Measurements from ENCODE around the gene PDF.
"Not testable (repeated sequence)": the region's sequence is repeated elsewhere in the genome, so short reads cannot be mapped to it uniquely, and the experiment has no call there.

Gene PDF

DNA sequence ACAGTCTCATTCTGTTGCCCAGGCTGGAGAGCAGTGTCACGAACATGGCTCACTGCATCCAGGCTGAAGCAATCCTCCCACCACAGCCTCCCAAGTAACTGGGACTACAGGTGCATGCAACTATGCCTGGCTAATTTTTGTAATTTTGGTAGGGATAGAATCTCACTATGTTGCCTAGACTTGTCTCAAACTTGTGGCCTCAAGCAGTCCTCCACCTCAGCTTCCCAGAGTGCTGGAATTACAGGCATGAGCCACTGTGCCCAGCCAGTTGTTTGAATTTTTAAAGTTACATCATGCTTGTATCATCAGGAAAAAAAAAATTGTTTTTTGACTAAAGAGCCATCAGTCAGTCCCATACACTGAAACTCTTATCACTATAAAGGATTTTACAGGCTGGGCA, 36.3 kb downstream of the PDF start:
- H3K36me3 ChIP-seq (ENCODE audit: control insufficient read depth, insufficient read depth, low read length): no peaks in the 10 kb centered on the region; the same call in 1 of the 2 replicates
- no peak for DNase-seq (ENCODE audit: extremely low read depth, insufficient read length)
- no peaks in the 10 kb centered on the region for H3K27me3 ChIP-seq (replicated peaks; ENCODE audit: control insufficient read depth, insufficient read depth, low read length)
- H3K4me3 ChIP-seq (replicated peaks; ENCODE audit: low read depth, low read length): no peak overlapping the region
- TF ChIP-seq, protein P1, sequence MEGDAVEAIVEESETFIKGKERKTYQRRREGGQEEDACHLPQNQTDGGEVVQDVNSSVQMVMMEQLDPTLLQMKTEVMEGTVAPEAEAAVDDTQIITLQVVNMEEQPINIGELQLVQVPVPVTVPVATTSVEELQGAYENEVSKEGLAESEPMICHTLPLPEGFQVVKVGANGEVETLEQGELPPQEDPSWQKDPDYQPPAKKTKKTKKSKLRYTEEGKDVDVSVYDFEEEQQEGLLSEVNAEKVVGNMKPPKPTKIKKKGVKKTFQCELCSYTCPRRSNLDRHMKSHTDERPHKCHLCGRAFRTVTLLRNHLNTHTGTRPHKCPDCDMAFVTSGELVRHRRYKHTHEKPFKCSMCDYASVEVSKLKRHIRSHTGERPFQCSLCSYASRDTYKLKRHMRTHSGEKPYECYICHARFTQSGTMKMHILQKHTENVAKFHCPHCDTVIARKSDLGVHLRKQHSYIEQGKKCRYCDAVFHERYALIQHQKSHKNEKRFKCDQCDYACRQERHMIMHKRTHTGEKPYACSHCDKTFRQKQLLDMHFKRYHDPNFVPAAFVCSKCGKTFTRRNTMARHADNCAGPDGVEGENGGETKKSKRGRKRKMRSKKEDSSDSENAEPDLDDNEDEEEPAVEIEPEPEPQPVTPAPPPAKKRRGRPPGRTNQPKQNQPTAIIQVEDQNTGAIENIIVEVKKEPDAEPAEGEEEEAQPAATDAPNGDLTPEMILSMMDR (IDR thresholded peaks at IDR 0.05; ENCODE audit: insufficient read depth, low read length, poor library complexity, severe bottlenecking): no peak

DNA sequence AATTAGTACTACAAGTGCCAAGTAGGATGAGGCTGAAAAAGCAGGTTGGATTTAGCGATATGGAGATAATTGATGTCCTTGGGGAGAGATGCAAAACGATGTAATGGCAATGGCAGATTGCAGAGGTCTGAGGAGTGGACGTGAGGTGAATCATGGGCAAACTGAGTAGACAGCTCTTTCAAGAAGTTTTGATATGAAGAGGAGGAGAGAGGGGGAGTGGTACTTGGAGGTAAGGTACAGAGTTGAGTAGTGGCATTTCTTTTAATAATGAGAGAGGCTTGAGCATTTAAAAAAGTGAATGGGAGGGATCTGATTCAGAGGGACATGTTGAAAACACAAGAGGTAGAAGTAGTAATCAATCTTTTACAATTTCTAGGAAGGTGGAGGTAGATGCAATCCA, 37.0 kb downstream of the PDF start:
- no peak for DNase-seq (ENCODE audit: extremely low read depth, insufficient read length)
- Histone ChIP-seq H3K4me3 (replicated peaks; ENCODE audit: low read depth, low read length) (no peak overlapping the region), H3K27me3 (replicated peaks; ENCODE audit: control insufficient read depth, insufficient read depth, low read length) (no peaks in the 10 kb centered on the region), H3K36me3 (ENCODE audit: control insufficient read depth, insufficient read depth, low read length) (no peaks in the 10 kb centered on the region; the same call in 1 of the 2 replicates)
- TF ChIP-seq, protein P1 (IDR thresholded peaks at IDR 0.05; ENCODE audit: insufficient read depth, low read length, poor library complexity, severe bottlenecking): no peak

DNA sequence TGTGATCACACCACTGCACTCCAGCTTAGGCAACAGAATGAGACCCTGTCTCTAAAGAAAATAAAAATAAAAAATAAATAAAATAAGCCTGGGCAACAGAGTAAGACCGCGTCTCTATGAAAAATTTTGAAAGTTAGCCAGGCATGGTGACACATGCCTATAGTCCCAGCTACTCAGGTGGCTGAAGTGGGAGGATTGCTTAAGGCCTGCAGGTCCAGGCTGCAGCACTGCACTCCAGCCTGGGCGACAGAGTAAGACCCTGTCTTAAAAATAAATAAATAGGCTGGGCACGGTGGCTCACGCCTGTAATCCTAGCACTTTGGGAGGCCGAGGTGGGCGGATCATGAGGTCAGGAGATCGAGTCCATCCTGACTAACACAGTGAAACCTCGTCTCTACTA, 38.7 kb downstream of the PDF start:
- not testable (repeated sequence) for H3K4me3 ChIP-seq (replicated peaks; ENCODE audit: low read depth, low read length); H3K27me3 ChIP-seq (replicated peaks; ENCODE audit: control insufficient read depth, insufficient read depth, low read length); H3K36me3 ChIP-seq (ENCODE audit: control insufficient read depth, insufficient read depth, low read length); DNase-seq (ENCODE audit: extremely low read depth, insufficient read length)

DNA sequence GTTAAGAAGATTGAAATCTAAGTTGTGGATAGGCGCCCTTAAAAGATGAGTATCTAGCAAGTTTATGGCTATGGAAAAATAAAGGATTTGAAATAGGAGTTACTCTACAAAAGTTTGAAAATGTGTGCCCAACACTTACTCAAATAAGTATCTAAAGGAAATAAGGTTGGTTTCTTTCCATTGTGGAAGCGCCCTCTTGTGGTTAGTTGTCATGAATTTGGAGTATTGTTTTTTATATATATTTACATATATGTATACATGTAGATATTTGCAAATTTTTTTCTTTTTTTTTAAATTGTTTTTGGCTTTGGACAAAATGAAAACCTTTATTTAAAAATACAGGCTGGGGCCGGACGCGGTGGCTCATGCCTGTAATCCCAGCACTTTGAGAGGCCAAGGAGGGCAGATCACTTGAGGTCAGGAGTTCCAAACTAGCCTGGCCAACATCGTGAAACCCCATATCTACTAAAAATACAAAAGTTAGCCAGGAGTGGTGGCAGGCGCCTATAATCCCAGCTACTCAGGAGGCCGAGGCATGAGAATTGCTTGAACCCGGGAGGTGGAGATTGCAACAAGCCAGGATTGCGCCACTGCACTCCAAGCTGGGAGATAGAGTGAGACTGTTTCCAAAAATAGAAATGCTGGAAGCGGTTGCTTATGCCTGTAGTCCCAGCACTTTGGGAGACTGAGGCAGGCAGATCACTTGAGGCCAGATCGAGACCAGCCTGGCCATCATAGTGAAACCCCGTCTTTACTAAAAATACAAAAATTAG, 43.3 kb downstream of the PDF start:
- TF ChIP-seq, protein P1 (IDR thresholded peaks at IDR 0.05; ENCODE audit: insufficient read depth, low read length, poor library complexity, severe bottlenecking): peak; percentile 43
- DNase-seq (ENCODE audit: extremely low read depth, insufficient read length): no peak
- H3K36me3 ChIP-seq (ENCODE audit: control insufficient read depth, insufficient read depth, low read length): no peaks in the 10 kb centered on the region; the same call in 1 of the 2 replicates
- no peaks in the 10 kb centered on the region for H3K27me3 ChIP-seq (replicated peaks; ENCODE audit: control insufficient read depth, insufficient read depth, low read length)
- H3K4me3 ChIP-seq (replicated peaks; ENCODE audit: low read depth, low read length): no peak overlapping the region

DNA sequence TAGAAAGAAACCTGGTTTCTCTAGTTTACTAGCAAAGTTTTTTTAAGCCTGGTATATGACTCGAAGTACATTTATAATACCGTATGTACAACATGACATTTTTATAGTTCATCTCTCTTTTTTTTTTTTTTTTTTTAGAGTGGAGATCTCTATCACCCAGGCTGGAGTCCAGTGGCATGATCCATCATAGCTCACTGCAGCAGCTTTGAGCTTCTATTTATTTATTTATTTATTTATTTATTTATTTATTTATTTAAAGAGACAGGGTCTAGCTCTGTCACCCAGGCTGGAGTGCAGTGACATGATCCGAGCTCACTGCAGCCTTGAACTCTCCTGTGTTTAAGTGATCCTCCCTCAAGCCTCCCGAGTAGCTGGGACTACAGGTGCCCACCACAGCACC, 45.1 kb downstream of the PDF start:
- no peak for DNase-seq (ENCODE audit: extremely low read depth, insufficient read length)
- Histone ChIP-seq H3K36me3 (ENCODE audit: control insufficient read depth, insufficient read depth, low read length) (no peaks in the 10 kb centered on the region; the same call in 1 of the 2 replicates), H3K27me3 (replicated peaks; ENCODE audit: control insufficient read depth, insufficient read depth, low read length) (no peaks in the 10 kb centered on the region), H3K4me3 (replicated peaks; ENCODE audit: low read depth, low read length) (no peak overlapping the region)
- TF ChIP-seq, protein P1 (IDR thresholded peaks at IDR 0.05; ENCODE audit: insufficient read depth, low read length, poor library complexity, severe bottlenecking): no peak

DNA sequence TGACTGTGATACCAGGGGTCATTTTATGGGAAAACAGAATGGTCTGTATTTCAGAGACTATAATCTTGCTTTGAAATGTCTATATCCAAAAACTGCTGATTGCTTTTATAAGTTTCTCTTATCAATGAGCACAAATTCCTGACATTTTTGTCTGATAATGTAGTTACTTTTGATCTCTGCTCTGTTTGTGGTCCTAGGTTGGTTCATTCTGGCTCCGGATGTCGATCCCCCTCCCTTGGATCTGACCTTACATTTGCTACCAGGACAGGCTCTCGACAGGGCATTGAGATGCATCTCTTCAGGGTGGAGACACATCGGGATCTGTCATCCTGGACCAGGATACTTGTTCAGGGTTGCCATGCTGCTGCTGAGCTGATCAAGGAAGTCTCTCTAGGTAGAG, 46.5 kb downstream of the PDF start:
- H3K4me3 ChIP-seq (replicated peaks; ENCODE audit: low read depth, low read length): no peak overlapping the region
- no peaks in the 10 kb centered on the region for H3K27me3 ChIP-seq (replicated peaks; ENCODE audit: control insufficient read depth, insufficient read depth, low read length)
- TF ChIP-seq, protein P1 (IDR thresholded peaks at IDR 0.05; ENCODE audit: insufficient read depth, low read length, poor library complexity, severe bottlenecking): no peak
- no peak for DNase-seq (ENCODE audit: extremely low read depth, insufficient read length)
- no peaks in the 10 kb centered on the region; the same call in 1 of the 2 replicates for H3K36me3 ChIP-seq (ENCODE audit: control insufficient read depth, insufficient read depth, low read length)

Data from GM06990 (cell line).